H1 (cell line): ENCODE data around the gene COLQ. TPM values are rescaled to one million over a fixed set of nuclear protein-coding genes. Genes with fewer than 3 reads are reported as not detected.

Source experiments
- CTCF ChIA-PET: fragments of 300-600 bp; sonication (Branson Sonifier 250); formaldehyde crosslinking; loops from one replicate; lab custom pipeline; 2021; ENCODE audit not compliant: partially characterized antibody; lab: Charles Lee
- POLR2A ChIA-PET: fragments of 300-600 bp; sonication (Branson Sonifier 250); formaldehyde crosslinking; loops from one replicate; lab custom pipeline; 2021; ENCODE audit warnings: inconsistent platforms; ENCODE audit not compliant: partially characterized antibody; lab: Charles Lee
- DNase-seq, 2 experiments: peaks; one replicate each; pipeline versions ENCODE4 v3.0.0 to v3.0.0-alpha.2; 2010 to 2022; ENCODE audit warnings: low spot score in 2 of 2, low read depth in 1 of 2, mixed read lengths in 1 of 2
- FAIRE-seq: peaks from 2 replicates; lab custom pipeline; 2011; peaks lifted over from hg19 to GRCh38; lab: Jason Lieb, UNC
- H2AFZ ChIP-seq: 2 replicates; pipeline ENCODE4 v1.8.1; 2012; ENCODE audit warnings: low read length, inconsistent platforms
- H2AK5ac ChIP-seq: 2 replicates; pipeline ENCODE4 v1.6.1; 2013; ENCODE audit warnings: low read depth, low read length
- H2BK120ac ChIP-seq: replicated peaks from 2 replicates; pipeline ENCODE3; 2013; ENCODE audit warnings: low read depth, low read length, inconsistent platforms
- H2BK12ac ChIP-seq: 2 replicates; pipeline ENCODE4 v1.6.1; 2013; ENCODE audit warnings: low read depth, low read length
- H2BK15ac ChIP-seq: 2 replicates; pipeline ENCODE4 v1.6.1; 2013; ENCODE audit warnings: low read length
- H2BK20ac ChIP-seq: 2 replicates; pipeline ENCODE4 v1.6.1; 2013; ENCODE audit warnings: low read length
- H2BK5ac ChIP-seq: 2 replicates; pipeline ENCODE4 v1.6.1; 2013; ENCODE audit warnings: low read depth, low read length
- H3K14ac ChIP-seq: 2 replicates; pipeline ENCODE4 v1.6.1; 2013; ENCODE audit warnings: inconsistent platforms; ENCODE audit not compliant: insufficient read length
- H3K18ac ChIP-seq: 2 replicates; pipeline ENCODE4 v1.6.1; 2013; ENCODE audit warnings: low read length; ENCODE audit errors: extremely low read depth
- H3K23ac ChIP-seq: 2 replicates; pipeline ENCODE4 v1.6.1; 2013; ENCODE audit warnings: inconsistent platforms; ENCODE audit not compliant: insufficient read length
- H3K23me2 ChIP-seq: 2 replicates; pipeline ENCODE4 v1.6.1; 2013; ENCODE audit warnings: low read depth, low read length
- H3K27ac ChIP-seq: 2 replicates; pipeline ENCODE4 v1.6.1; 2011; ENCODE audit warnings: low read depth, low read length, inconsistent platforms
- H3K27me3 ChIP-seq, 4 experiments: replicated peaks in 1 of 4; 1 replicate in 1 of 4; 2 replicates in 3 of 4; pipeline versions ENCODE4 v1.6.1 to v1.8.1; 2011 to 2013; ENCODE audit warnings: low read length in 3 of 4, mild to moderate bottlenecking in 3 of 4, inconsistent platforms in 2 of 4, mixed read lengths in 2 of 4, moderate library complexity in 1 of 4; ENCODE audit not compliant: control insufficient read depth in 3 of 4, insufficient read depth in 3 of 4; ENCODE audit errors: extremely low read depth in 1 of 4
- H3K36me3 ChIP-seq, 4 experiments: 2 replicates each; pipeline versions ENCODE4 v1.6.1 to v1.8.1; 2011 to 2013; ENCODE audit warnings: mild to moderate bottlenecking in 4 of 4, low read length in 3 of 4, moderate library complexity in 2 of 4, control low read depth in 1 of 4, inconsistent platforms in 1 of 4; ENCODE audit not compliant: insufficient read depth in 4 of 4, control insufficient read depth in 2 of 4
- H3K4ac ChIP-seq: replicated peaks from 2 replicates; pipeline ENCODE3; 2013; ENCODE audit warnings: low read length, low read depth, mixed read lengths, inconsistent platforms; ENCODE audit not compliant: insufficient read length
- H3K4me1 ChIP-seq, 4 experiments: replicated peaks in 1 of 4; 1 replicate in 1 of 4; 2 replicates in 3 of 4; pipeline versions ENCODE4 v1.6.1 to v1.8.1; 2011 to 2013; ENCODE audit warnings: low read length in 3 of 4, inconsistent platforms in 2 of 4, mixed read lengths in 1 of 4; ENCODE audit not compliant: insufficient read depth in 4 of 4, control insufficient read depth in 3 of 4
- H3K4me2 ChIP-seq, 2 experiments: 2 replicates each; pipeline versions ENCODE4 v1.6.1 to v1.8.1; 2011 to 2013; ENCODE audit warnings: low read depth in 2 of 2, low read length in 2 of 2, control low read depth in 1 of 2, inconsistent platforms in 1 of 2, mild to moderate bottlenecking in 1 of 2; ENCODE audit not compliant: insufficient read depth in 1 of 2
- H3K4me3 ChIP-seq, 4 experiments: fragments of 200-600, 300-600 bp in 1 of 4; sonication (generic), shearing (Covaris generic), sonication (Bioruptor Twin) in 1 of 4; 2 replicates each; pipeline versions ENCODE4 v1.5.1 to v1.8.1; 2011 to 2016; ENCODE audit warnings: low read length in 4 of 4, low read depth in 3 of 4, control low read depth in 2 of 4, inconsistent platforms in 2 of 4, mild to moderate bottlenecking in 2 of 4, mixed read lengths in 1 of 4, moderate library complexity in 1 of 4; ENCODE audit not compliant: insufficient read depth in 2 of 4; ENCODE audit errors: extremely low read depth in 1 of 4
- H3K56ac ChIP-seq: replicated peaks from 2 replicates; pipeline ENCODE3; 2013; ENCODE audit warnings: low read depth, mild to moderate bottlenecking, mixed read lengths, low read length, inconsistent platforms; ENCODE audit not compliant: insufficient read length
- H3K79me1 ChIP-seq: 2 replicates; pipeline ENCODE4 v1.6.1; 2013; ENCODE audit warnings: low read depth, low read length, control low read depth
- H3K79me2 ChIP-seq, 2 experiments: 2 replicates each; pipeline versions ENCODE4 v1.6.1 to v1.8.1; 2012 to 2013; ENCODE audit warnings: low read length in 2 of 2, mild to moderate bottlenecking in 2 of 2, inconsistent platforms in 1 of 2; ENCODE audit not compliant: insufficient read depth in 2 of 2, control insufficient read depth in 1 of 2
- H3K9ac ChIP-seq, 4 experiments: replicated peaks in 1 of 4; 1 replicate in 1 of 4; 2 replicates in 3 of 4; pipeline versions ENCODE4 v1.6.1 to v1.8.1; 2011 to 2013; ENCODE audit warnings: low read depth in 3 of 4, low read length in 3 of 4, control low read depth in 2 of 4, mild to moderate bottlenecking in 2 of 4, moderate library complexity in 2 of 4, inconsistent platforms in 1 of 4; ENCODE audit errors: extremely low read depth in 1 of 4
- H3K9me3 ChIP-seq, 2 experiments: 2 replicates each; pipeline versions ENCODE4 v1.6.1 to v1.8.1; 2012 to 2013; ENCODE audit warnings: mild to moderate bottlenecking in 2 of 2, moderate library complexity in 2 of 2, control low read depth in 1 of 2, inconsistent platforms in 1 of 2, low read depth in 1 of 2, low read length in 1 of 2, mixed read lengths in 1 of 2; ENCODE audit not compliant: insufficient read depth in 2 of 2
- H4K20me1 ChIP-seq, 2 experiments: replicated peaks in 1 of 2; 2 replicates each; pipeline versions ENCODE3 to v1.8.1; 2011 to 2013; ENCODE audit warnings: inconsistent platforms in 2 of 2, low read length in 2 of 2, mild to moderate bottlenecking in 1 of 2; ENCODE audit not compliant: insufficient read depth in 2 of 2, control insufficient read depth in 1 of 2
- H4K5ac ChIP-seq: 2 replicates; pipeline ENCODE4 v1.6.1; 2013; ENCODE audit warnings: low read length, low read depth, mixed read lengths, inconsistent platforms; ENCODE audit not compliant: insufficient read length
- H4K8ac ChIP-seq: 2 replicates; pipeline ENCODE4 v1.8.0; 2013; ENCODE audit warnings: mild to moderate bottlenecking, moderate library complexity, low read length, inconsistent platforms; ENCODE audit not compliant: insufficient read depth; ENCODE audit errors: extremely low read depth
- H4K91ac ChIP-seq: replicated peaks from 2 replicates; pipeline ENCODE3; 2013; ENCODE audit warnings: low read length, mixed read lengths, inconsistent platforms; ENCODE audit not compliant: insufficient read length
- ASH2L ChIP-seq: fragments of 200-600, 300-600 bp; sonication (generic); IDR thresholded peaks from one replicate; pipeline ENCODE4 v1.7.1; 2017; ENCODE audit warnings: low read length
- PHF8 ChIP-seq: fragments of 200-600 bp; sonication (generic); conservative IDR thresholded peaks from 2 replicates; pipeline ENCODE4 v1.7.1; 2012; ENCODE audit warnings: low read depth, mild to moderate bottlenecking, inconsistent platforms, low read length, moderate library complexity
- WGBS, 2 experiments: shearing (Covaris generic) in 1 of 2; methylation state at CpG; one replicate each; pipeline versions ENCODE4 v1.1.6 to v1.1.7; 2013 to 2015; ENCODE audit warnings: low lambda C conversion rate in 2 of 2, mixed read lengths in 2 of 2, inconsistent platforms in 1 of 2, low coverage in 1 of 2, missing lambda C conversion rate in 1 of 2; ENCODE audit not compliant: insufficient replicate concordance in 2 of 2, insufficient coverage in 1 of 2, insufficient read length in 1 of 2; ENCODE audit errors: extremely low coverage in 1 of 2, missing lambda C conversion rate in 1 of 2; 5-methylcytosine and 5-hydroxymethylcytosine counted together
- polyA plus RNA-seq, 7 experiments: library from polyadenylated mRNA; depleted of rRNA in 3 of 7; stranded (reverse) in 5 of 7; unstranded in 2 of 7; fragments of >200 nt in 5 of 7; fragments of 200-250 nt in 2 of 7; gene quantifications; 1 replicate in 5 of 7; 2 replicates in 1 of 7; 4 replicates in 1 of 7; pipeline versions ENCODE4 v1.2.1 to v1.2.3, GENCODE V29; 2011 to 2013; ENCODE audit warnings: missing spikeins in 2 of 7, mixed read lengths in 2 of 7
- total RNA-seq: library from RNA; stranded (reverse); fragmentation: NEBNext Ultra II Directional; extraction: Animal tissue kit (Norgen Biotek cat#: 25700); gene quantifications from 2 replicates; pipeline ENCODE4 v1.2.1, GENCODE V29; 2021

Gene COLQ
- total and polyA plus RNA-seq, 2 of the 8 experiments (the other 6 are each of a cell fraction or from before 2014, with no cell fraction given), result 1.5 to 1.9 TPM

- no peak overlapping the region for H3K4me3 ChIP-seq
- no peak overlapping the region for H3K9ac ChIP-seq
- no peak overlapping the region for H2BK5ac ChIP-seq
- no peak overlapping the region for H2BK120ac ChIP-seq
- no peak overlapping the region for H3K14ac ChIP-seq
- H3K23me2 ChIP-seq, result no peaks in the 10 kb centered on the region
- DNase-seq (no peak), FAIRE-seq (no peak)
- H3K18ac ChIP-seq, result no peak overlapping the region
- no peaks in the 10 kb centered on the region for H3K79me1 ChIP-seq
- H3K4me2 ChIP-seq, result no peak overlapping the region
- H3K4ac ChIP-seq, result no peak overlapping the region
- no peaks in the 10 kb centered on the region for H4K20me1 ChIP-seq
- H3K4me1 ChIP-seq, result no peaks in the 10 kb centered on the region
- no peaks in the 10 kb centered on the region for H3K36me3 ChIP-seq
- H3K27ac ChIP-seq, result no peak overlapping the region
- WGBS, 2 experiments, result 80% methylated on average over 9 of the region's 9 CpGs; no CpG with 5 or more reads in 1 of the 2 experiments
- CTCF ChIA-PET, result interaction anchor here (0.8 to 1.0 kb wide), 2 partner anchors 37 to 522 kb away, joined by 3 read pairs; no protein-coding TSS in a partner anchor
- H4K8ac ChIP-seq, result no peak overlapping the region
- no peak overlapping the region for H2BK20ac ChIP-seq
- H4K91ac ChIP-seq, result no peak overlapping the region
- H3K27me3 ChIP-seq, result no peaks in the 10 kb centered on the region
- no peak overlapping the region for H4K5ac ChIP-seq
- H2AFZ ChIP-seq, result no peak overlapping the region
- H3K79me2 ChIP-seq, result no peaks in the 10 kb centered on the region
- POLR2A ChIA-PET, result no interaction called here
- no peak overlapping the region for H2AK5ac ChIP-seq
- no peak overlapping the region for H3K56ac ChIP-seq
- H3K9me3 ChIP-seq, result no peaks in the 10 kb centered on the region
- H2BK12ac ChIP-seq, result no peak overlapping the region
- no peak overlapping the region for H3K23ac ChIP-seq
- no peak overlapping the region for H2BK15ac ChIP-seq
- TF ChIP-seq PHF8, result no peak
- TF ChIP-seq ASH2L, result no peak
Observed at GRCh38 chr3:15452156-15452555, 69.3 kb downstream of the COLQ start.
